HTERT RPE-1 (cell line): Measurements from ENCODE around the gene GABRA5.

Experiments used
- in situ Hi-C: fragments of 300-500 bp; cut with MboI; formaldehyde crosslinking; loops from 4 replicates; pipeline ENCODE4 v1.14.3; 2020; ENCODE audit warnings: low sequenced_read_pairs

Gene GABRA5

DNA sequence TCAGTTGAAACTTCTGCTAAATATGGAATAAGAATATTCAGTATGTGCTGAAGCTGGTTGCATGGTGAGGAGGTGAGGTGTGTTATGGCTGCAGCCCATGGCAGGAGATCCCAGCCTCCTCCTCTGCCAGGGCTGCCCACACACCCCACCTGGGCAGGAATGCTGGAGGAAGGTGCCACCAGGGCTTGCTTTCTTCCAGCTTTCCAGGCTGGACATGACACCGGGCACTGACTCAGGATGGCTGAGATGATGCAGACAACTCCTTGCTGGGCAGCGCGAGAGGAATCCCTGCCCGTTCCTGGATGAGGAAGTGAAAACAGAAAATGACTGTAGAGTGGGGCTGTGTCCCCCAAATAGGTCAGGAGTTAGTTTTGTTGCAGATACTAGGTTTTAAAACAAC is 118.2 kb downstream of the GABRA5 start:
- in situ Hi-C loops: no loop called here

DNA sequence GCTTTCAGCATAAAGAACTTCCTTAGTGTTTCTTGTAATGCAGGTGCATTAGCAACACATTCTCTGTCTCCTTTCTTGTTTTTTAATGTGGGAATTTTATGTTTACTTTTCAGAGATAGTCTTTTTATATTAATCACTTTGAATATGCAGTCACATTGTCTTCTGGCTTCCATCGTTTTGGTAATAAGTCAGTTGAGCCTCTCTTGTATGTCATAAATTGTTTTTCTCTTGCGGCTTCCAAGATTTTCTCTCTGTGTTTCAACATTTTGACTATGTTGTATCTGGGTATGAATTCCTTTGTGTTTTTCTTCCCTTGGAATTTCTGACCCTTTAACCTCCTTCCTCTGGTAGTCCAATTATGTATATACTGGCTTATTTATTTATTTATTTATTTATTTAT is 129.4 kb downstream of the GABRA5 start:
- in situ Hi-C loops: no loop called here
